Liver (tissue), 3 donors: Measurements from ENCODE around the gene ROBO2.

Source experiments
- CTCF ChIP-seq: fragments of 150-350 bp; IDR thresholded peaks from 2 replicates; pipeline ENCODE4 v1.5.1; 2017; ENCODE audit warnings: improper control_type of control experiment, low read depth, low read length; ENCODE audit not compliant: missing input control
- EGR1 ChIP-seq, 2 donors: IDR thresholded peaks; 2 replicates each; pipeline ENCODE4 v1.6.1; 2016 to 2018; ENCODE audit warnings: antibody characterized with exemption in 2 of 2, low read depth in 2 of 2
- HNF4G ChIP-seq: IDR thresholded peaks from 2 replicates; pipeline ENCODE4 v1.6.1; 2016; ENCODE audit warnings: antibody characterized with exemption
- REST ChIP-seq: IDR thresholded peaks from 2 replicates; pipeline ENCODE4 v1.6.1; 2016; ENCODE audit warnings: antibody characterized with exemption, mild to moderate bottlenecking
- TAF1 ChIP-seq: conservative IDR thresholded peaks from 2 replicates; pipeline ENCODE4 v1.6.1; 2016; ENCODE audit warnings: antibody characterized with exemption, mild to moderate bottlenecking
- donor health status: healthy.
- donor health status: healthy.

GRCh38 chr3:77412584-77412983 is 372.7 kb downstream of the ROBO2 start:
- TF ChIP-seq REST (no peak), CTCF (no peak), EGR1 (IDR thresholded peaks at IDR 0.05; ENCODE audit: low read depth in 2 of 2) (no peak), TAF1 (no peak), HNF4G (no peak)
